GM23248 (cell line): ENCODE results near the gene LBR. TPM values are rescaled to one million over a fixed set of nuclear protein-coding genes. Genes with fewer than 3 reads are reported as not detected.

Source experiments
- DNase-seq: peaks from one replicate; pipeline ENCODE4 v3.0.0-alpha.2; 2015
- H2AFZ ChIP-seq: fragments of 200-600 bp; sonication (generic); 2 replicates; pipeline ENCODE4 v1.6.1; 2016; ENCODE audit warnings: antibody characterized with exemption
- H3F3A ChIP-seq: fragments of 200-600 bp; sonication (generic); 2 replicates; pipeline ENCODE4 v1.6.1; 2016; ENCODE audit warnings: mild to moderate bottlenecking, antibody characterized with exemption, mixed run types; ENCODE audit not compliant: insufficient read depth
- H3K27ac ChIP-seq: fragments of 200-600 bp; sonication (generic); 2 replicates; pipeline ENCODE4 v1.5.1; 2016; ENCODE audit warnings: mild to moderate bottlenecking
- H3K27me3 ChIP-seq: fragments of 200-600 bp; sonication (generic); replicated peaks from 2 replicates; pipeline ENCODE4 v1.6.1; 2016; ENCODE audit warnings: mild to moderate bottlenecking; ENCODE audit not compliant: insufficient read depth
- H3K36me3 ChIP-seq: fragments of 200-600 bp; sonication (generic); 2 replicates; pipeline ENCODE4 v1.6.1; 2016; ENCODE audit warnings: low read depth, mild to moderate bottlenecking
- H3K4me1 ChIP-seq: fragments of 200-600 bp; sonication (generic); 2 replicates; pipeline ENCODE4 v1.6.1; 2016; ENCODE audit warnings: mild to moderate bottlenecking; ENCODE audit not compliant: insufficient read depth
- H3K4me2 ChIP-seq: fragments of 200-600 bp; sonication (generic); one replicate; pipeline ENCODE4 v1.6.1; 2016; ENCODE audit warnings: mild to moderate bottlenecking; ENCODE audit not compliant: unreplicated experiment
- H3K4me3 ChIP-seq: fragments of 200-600 bp; sonication (generic); 2 replicates; pipeline ENCODE4 v1.5.1; 2016; ENCODE audit warnings: mild to moderate bottlenecking
- H3K79me2 ChIP-seq: fragments of 200-600 bp; sonication (generic); 2 replicates; pipeline ENCODE4 v1.6.1; 2016; ENCODE audit warnings: mild to moderate bottlenecking; ENCODE audit not compliant: insufficient read depth
- H3K9ac ChIP-seq: fragments of 200-600 bp; sonication (generic); 2 replicates; pipeline ENCODE4 v1.6.1; 2016; ENCODE audit warnings: mild to moderate bottlenecking
- H3K9me2 ChIP-seq: fragments of 200-600 bp; sonication (generic); 2 replicates; pipeline ENCODE4 v1.6.1; 2016; ENCODE audit warnings: mixed run types, mild to moderate bottlenecking, moderate library complexity; ENCODE audit not compliant: insufficient read depth
- H3K9me3 ChIP-seq: fragments of 200-600 bp; sonication (generic); one replicate; pipeline ENCODE4 v1.6.1; 2017; ENCODE audit warnings: low read depth
- H4K20me1 ChIP-seq: fragments of 200-600 bp; sonication (generic); 2 replicates; pipeline ENCODE4 v1.6.0; 2016; ENCODE audit not compliant: insufficient read depth
- EZH2 ChIP-seq: fragments of 200-600 bp; sonication (generic); IDR thresholded peaks from 2 replicates; pipeline ENCODE4 v1.6.1; 2018; ENCODE audit warnings: antibody characterized with exemption, mild to moderate bottlenecking; ENCODE audit not compliant: insufficient read depth, poor library complexity, severe bottlenecking
- EZH2phosphoT487 ChIP-seq: fragments of 200-600 bp; sonication (generic); IDR thresholded peaks from 2 replicates; pipeline ENCODE4 v1.6.1; 2018; ENCODE audit warnings: antibody characterized with exemption, moderate library complexity, mild to moderate bottlenecking, low read depth; ENCODE audit not compliant: insufficient read depth
- WGBS, 2 experiments: methylation state at CpG; one replicate each; pipeline ENCODE4 v1.1.6; 2015 to 2017; ENCODE audit warnings: low lambda C conversion rate in 2 of 2, low coverage in 1 of 2; ENCODE audit errors: missing lambda C conversion rate in 2 of 2; 5-methylcytosine and 5-hydroxymethylcytosine counted together
- in situ Hi-C: fragments of 300-500 bp; cut with MboI; formaldehyde crosslinking; loops from 2 replicates; pipeline ENCODE4 v1.15.0; 2020
- polyA plus RNA-seq: library from polyadenylated mRNA; unstranded; fragments of >200 nt; fragmentation: Nextera tagmentation; extraction: Ambion mirVana; gene quantifications from 2 replicates; pipeline ENCODE4 v1.2.1, GENCODE V29; 2016
- total RNA-seq: library from RNA; depleted of rRNA; stranded (reverse); fragments of >200 nt; shearing (Covaris generic); gene quantifications from 2 replicates; pipeline ENCODE4 v1.2.3, GENCODE V29; 2014

LBR gene
- total and polyA plus RNA-seq, 2 experiments from 2014 or later = 12.3 to 16.8 TPM

DNA sequence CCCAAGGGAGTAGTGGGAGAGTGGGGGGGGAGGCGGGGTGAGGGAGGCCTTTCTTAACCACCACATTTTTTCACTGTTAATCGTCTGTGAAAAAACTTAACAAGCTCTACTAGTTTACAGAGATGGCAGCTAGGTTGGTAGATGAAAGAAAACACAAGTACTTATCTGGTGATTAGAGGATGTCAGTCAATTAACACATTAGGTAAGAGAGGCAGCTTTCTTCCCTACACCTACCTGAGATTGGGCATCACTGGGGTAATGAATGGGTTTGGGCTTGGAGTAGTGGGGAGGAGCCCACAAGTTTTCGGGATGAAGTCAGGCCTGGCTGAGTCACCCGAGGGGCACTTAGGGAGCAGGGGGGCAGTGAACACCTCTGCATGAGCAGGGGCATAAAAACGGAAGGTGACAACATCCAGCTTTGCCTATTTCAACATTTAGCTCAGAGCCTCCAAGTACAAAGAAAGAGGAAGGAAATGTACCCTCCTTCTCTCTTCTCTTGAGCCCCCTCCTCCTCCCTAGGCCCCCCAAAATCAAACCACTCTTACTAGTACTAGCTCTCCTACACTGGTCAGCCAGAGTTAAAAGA is 2.5 kb downstream of the LBR start:
- Histone ChIP-seq H3K79me2 (peaks cover 74% of the 10 kb centered on the region), H3K9ac (0 out of 2 replicates have a peak overlapping the region, but pooled peaks have one; percentile 16), H3K9me3 (no peaks in the 10 kb centered on the region), H3K27ac (peak overlapping the region; percentile 65), H3K4me2 (peak overlapping the region; percentile 82), H4K20me1 (no peaks in the 10 kb centered on the region), H3K4me1 (peaks cover 38% of the 10 kb centered on the region), H3K36me3 (no peaks in the 10 kb centered on the region), H3K9me2 (no peaks in the 10 kb centered on the region), H2AFZ (peak overlapping the region; percentile 26; the same call in 1 of the 2 replicates), H3F3A (peaks cover 30% of the 10 kb centered on the region; the same call in 1 of the 2 replicates), H3K27me3 (no peaks in the 10 kb centered on the region), H3K4me3 (peak overlapping the region; percentile 75)
- DNase-seq = peak; percentile 71
- TF ChIP-seq EZH2 = no peak
- no peak for TF ChIP-seq EZH2phosphoT487
- 12 to 13% methylated on average over 5 of the region's 5 CpGs for WGBS, 2 experiments
- in situ Hi-C loops = no loop called here

DNA sequence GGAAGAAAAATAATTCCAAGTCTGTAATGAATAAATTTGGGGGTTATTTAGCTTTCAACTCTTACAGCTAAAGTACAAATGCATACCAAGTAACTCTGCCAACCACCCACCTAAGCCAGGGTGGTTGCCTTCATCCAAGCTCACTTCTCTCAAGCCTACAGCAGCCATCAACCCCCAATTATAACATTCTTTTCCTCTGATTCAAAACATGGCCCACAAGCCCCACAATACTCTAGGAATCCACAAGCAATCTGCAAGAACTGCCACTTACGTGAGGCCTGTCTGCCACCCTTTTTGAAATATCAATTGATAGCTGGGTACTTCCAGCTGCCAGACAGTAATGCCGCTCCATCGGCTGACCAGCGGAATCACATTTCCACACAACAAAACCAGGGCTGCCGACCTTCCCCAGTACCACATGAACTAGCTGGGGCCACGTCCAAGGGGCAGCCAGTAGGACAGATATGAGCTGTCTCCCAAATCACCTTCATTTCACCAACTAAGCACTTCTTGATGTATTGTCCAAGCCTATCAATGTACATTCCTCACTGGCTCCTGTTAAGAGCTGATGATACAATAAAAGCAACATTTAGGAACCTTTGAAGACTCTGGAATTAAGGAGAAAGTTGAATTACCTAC is 3.2 kb downstream of the LBR start:
- Histone ChIP-seq H3K79me2 (peaks cover 80% of the 10 kb centered on the region), H3K27ac (peak overlapping the region; percentile 65), H4K20me1 (no peaks in the 10 kb centered on the region), H3K36me3 (peaks cover under 1% of the 10 kb centered on the region; the same call in 1 of the 2 replicates), H3K9me3 (no peaks in the 10 kb centered on the region), H3K4me2 (peak overlapping the region; percentile 82), H3K9ac (0 out of 2 replicates have a peak overlapping the region, but pooled peaks have one; percentile 16), H3K4me1 (peaks cover 38% of the 10 kb centered on the region), H2AFZ (peak overlapping the region; percentile 26; the same call in 1 of the 2 replicates), H3K4me3 (peak overlapping the region; percentile 75), H3F3A (peaks cover 30% of the 10 kb centered on the region; the same call in 1 of the 2 replicates), H3K27me3 (no peaks in the 10 kb centered on the region), H3K9me2 (no peaks in the 10 kb centered on the region)
- no peak for TF ChIP-seq EZH2phosphoT487
- no peak for TF ChIP-seq EZH2
- DNase-seq = peak; percentile 68
- 63 to 66% methylated on average over 6 of the region's 6 CpGs for WGBS, 2 experiments
- in situ Hi-C loops = no loop called here

DNA sequence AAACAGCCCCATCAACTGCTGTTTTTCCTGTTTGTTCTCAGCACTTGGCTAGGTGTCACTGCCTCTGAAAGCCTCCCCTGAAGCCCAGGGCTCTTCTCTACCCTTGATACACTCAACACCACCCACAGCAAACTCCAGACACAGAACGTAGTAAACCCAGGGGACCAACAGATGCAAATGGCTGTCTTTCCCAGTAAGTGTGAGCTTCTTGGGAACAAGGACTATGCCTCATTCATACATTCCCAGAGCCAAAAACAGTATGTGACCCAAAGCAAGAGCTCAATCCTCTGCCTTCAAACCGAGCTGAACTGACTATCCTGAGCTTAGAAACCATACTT is 4.4 kb downstream of the LBR start:
- Histone ChIP-seq H3K27ac (no peak overlapping the region), H3K9me3 (no peaks in the 10 kb centered on the region), H4K20me1 (no peaks in the 10 kb centered on the region), H3K4me1 (peaks cover 38% of the 10 kb centered on the region), H3K9me2 (no peaks in the 10 kb centered on the region), H3K4me3 (no peak overlapping the region), H3K27me3 (no peaks in the 10 kb centered on the region), H3K9ac (no peak overlapping the region), H3K36me3 (peaks cover 7% of the 10 kb centered on the region), H3K4me2 (no peak overlapping the region), H3K79me2 (peaks cover 86% of the 10 kb centered on the region), H2AFZ (no peak overlapping the region), H3F3A (peaks cover 24% of the 10 kb centered on the region; the same call in 1 of the 2 replicates)
- DNase-seq = no peak
- no peak for TF ChIP-seq EZH2phosphoT487
- TF ChIP-seq EZH2 = no peak
- in situ Hi-C loops = no loop called here
- WGBS, 2 experiments = 93 to 94% methylated on average over 2 of the region's 2 CpGs

DNA sequence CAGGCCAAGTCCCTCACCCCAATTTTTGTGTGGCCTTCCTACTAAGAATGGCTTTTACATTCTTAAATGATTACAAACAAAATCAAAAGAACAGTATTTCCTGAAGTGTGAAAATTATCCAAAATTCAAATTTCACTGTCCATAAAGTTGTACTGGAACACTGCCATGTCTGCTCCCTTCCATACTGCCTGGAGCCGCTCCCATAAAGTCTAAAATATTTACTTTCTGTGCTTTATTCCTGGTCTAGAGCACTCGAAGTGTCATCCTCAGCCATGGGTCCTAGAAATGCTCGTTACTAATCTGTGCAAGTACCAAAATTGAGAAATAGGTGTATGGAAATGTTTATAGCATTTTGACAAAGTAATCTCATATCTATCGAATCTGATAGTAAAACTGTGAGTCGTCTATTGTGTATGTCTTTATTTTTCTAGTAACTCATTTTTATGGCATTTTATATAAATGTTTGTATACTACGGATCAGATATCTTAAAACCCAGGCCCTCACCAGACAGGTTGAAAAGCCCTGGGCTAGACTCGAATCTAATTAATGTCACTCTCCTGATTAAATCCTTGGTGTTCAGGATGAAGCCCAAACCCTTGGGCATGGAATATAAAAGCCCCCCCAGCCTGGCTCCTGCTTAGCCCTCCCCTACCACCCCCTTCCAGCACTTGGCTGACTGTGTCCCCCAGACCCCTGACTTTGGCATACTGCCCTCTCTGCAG is 4.9 kb downstream of the LBR start:
- Histone ChIP-seq H3K9ac (no peak overlapping the region), H3K27ac (no peak overlapping the region), H3K4me3 (no peak overlapping the region), H4K20me1 (no peaks in the 10 kb centered on the region), H3F3A (peaks cover 24% of the 10 kb centered on the region; the same call in 1 of the 2 replicates), H3K4me1 (peaks cover 38% of the 10 kb centered on the region), H3K9me2 (no peaks in the 10 kb centered on the region), H3K36me3 (peaks cover 9% of the 10 kb centered on the region), H3K79me2 (peaks cover 87% of the 10 kb centered on the region), H3K27me3 (no peaks in the 10 kb centered on the region), H2AFZ (no peak overlapping the region), H3K4me2 (no peak overlapping the region), H3K9me3 (no peaks in the 10 kb centered on the region)
- 84 to 86% methylated on average over 7 of the region's 7 CpGs for WGBS, 2 experiments
- no peak for DNase-seq
- in situ Hi-C loops = no loop called here
- TF ChIP-seq EZH2phosphoT487 (no peak), EZH2 (no peak)
